ENCODE data around the gene KCNQ1. TPM values are rescaled to one million over a fixed set of nuclear protein-coding genes. Genes with fewer than 3 reads are reported as not detected.

KCNQ1 gene
- total and polyA plus RNA-seq, 9 of the 15 experiments (the other 6 are each of a cell fraction or from before 2014, with no cell fraction given), result 0.44 TPM; not detected in 8

DNA sequence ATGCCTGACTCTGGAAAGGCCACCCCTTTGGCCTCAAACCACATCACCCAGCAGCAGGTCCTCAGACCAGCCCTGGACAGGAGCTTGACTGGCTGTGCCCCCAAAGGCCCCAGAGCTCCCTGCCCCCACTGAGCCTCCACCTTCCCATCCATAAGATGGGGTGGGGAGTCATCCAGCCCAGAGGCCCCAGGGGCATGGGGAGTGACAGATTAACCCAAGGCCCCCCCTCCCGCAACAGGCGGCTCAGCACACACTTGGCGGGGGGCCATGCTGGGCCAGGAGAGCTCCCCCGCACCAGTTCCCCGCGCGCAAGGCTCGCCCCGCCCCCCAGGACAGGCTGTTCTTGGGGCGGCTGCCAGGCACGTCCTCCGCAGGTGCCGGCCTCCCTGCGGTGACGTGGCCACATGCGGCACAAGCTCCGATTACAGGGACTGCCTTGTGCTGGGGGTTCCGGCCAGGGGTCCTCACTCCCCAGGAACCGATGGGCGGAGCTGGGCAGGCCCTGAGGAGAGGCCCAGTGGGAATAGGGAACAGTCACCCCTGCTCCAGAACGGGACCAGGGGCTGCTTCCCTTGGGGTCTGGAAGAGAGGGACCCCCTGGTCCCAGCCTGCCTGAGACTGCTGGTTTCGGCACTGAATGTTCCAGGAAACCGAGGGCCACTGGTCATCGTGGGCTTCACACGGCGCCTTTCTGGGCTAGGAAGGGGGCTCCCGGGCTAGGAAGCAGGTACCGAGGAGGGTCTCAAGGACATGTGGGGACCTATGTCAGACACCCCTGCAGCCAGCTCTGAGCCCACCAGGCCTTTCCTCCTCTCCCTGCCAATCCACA, 445.9 kb downstream of the KCNQ1 start (continued):
- TF ChIP-seq ZBTB11 (CRISPR knock-in tag; IDR thresholded peaks at IDR 0.05) (peak in 1 of 3 experiments; percentile 55; a peak in 1 of 6 replicates), ZNF165 (CRISPR knock-in tag; IDR thresholded peaks at IDR 0.05; ENCODE audit: borderline replicate concordance) (no peak), FOXK1 (CRISPR knock-in tag; IDR thresholded peaks at IDR 0.05; ENCODE audit: borderline replicate concordance) (no peak), NFIX (CRISPR knock-in tag; IDR thresholded peaks at IDR 0.05; ENCODE audit: low read depth) (no peak), BHLHE40 (IDR thresholded peaks at IDR 0.05; ENCODE audit: low read length) (peak; percentile 98), MAFK (IDR thresholded peaks at IDR 0.05; ENCODE audit: low read length) (no peak), YY1 (IDR thresholded peaks at IDR 0.05; ENCODE audit: borderline replicate concordance in 1 of 3, control insufficient read depth in 1 of 3, extremely low read depth in 1 of 3, insufficient read depth in 3 of 3, insufficient read length in 1 of 3, insufficient replicate concordance in 2 of 3, low read depth in 1 of 3, low read length in 2 of 3) (peak in 1 of 3 experiments; percentile 42), PCBP1 (IDR thresholded peaks at IDR 0.05; ENCODE audit: low read depth, low read length, poor library complexity, severe bottlenecking) (peak; percentile 87), GTF2E2 (tag; IDR thresholded peaks at IDR 0.05) (no peak), CXXC5 (CRISPR knock-in tag; IDR thresholded peaks at IDR 0.05) (peak; percentile 76), ZBTB8A (IDR thresholded peaks at IDR 0.05; ENCODE audit: partially characterized antibody) (no peak)
- TF ChIP-seq, protein P1, sequence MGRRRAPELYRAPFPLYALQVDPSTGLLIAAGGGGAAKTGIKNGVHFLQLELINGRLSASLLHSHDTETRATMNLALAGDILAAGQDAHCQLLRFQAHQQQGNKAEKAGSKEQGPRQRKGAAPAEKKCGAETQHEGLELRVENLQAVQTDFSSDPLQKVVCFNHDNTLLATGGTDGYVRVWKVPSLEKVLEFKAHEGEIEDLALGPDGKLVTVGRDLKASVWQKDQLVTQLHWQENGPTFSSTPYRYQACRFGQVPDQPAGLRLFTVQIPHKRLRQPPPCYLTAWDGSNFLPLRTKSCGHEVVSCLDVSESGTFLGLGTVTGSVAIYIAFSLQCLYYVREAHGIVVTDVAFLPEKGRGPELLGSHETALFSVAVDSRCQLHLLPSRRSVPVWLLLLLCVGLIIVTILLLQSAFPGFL (CRISPR knock-in tag; IDR thresholded peaks at IDR 0.05), result no peak
- TF ChIP-seq, protein P2, sequence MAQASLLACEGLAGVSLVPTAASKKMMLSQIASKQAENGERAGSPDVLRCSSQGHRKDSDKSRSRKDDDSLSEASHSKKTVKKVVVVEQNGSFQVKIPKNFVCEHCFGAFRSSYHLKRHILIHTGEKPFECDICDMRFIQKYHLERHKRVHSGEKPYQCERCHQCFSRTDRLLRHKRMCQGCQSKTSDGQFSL (CRISPR knock-in tag; IDR thresholded peaks at IDR 0.05), result peak; percentile 72; the same call in 1 of the 2 replicates
- TF ChIP-seq, protein P2 (tag; IDR thresholded peaks at IDR 0.05), result no peak
- TF ChIP-seq, protein P3, sequence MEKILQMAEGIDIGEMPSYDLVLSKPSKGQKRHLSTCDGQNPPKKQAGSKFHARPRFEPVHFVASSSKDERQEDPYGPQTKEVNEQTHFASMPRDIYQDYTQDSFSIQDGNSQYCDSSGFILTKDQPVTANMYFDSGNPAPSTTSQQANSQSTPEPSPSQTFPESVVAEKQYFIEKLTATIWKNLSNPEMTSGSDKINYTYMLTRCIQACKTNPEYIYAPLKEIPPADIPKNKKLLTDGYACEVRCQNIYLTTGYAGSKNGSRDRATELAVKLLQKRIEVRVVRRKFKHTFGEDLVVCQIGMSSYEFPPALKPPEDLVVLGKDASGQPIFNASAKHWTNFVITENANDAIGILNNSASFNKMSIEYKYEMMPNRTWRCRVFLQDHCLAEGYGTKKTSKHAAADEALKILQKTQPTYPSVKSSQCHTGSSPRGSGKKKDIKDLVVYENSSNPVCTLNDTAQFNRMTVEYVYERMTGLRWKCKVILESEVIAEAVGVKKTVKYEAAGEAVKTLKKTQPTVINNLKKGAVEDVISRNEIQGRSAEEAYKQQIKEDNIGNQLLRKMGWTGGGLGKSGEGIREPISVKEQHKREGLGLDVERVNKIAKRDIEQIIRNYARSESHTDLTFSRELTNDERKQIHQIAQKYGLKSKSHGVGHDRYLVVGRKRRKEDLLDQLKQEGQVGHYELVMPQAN (IDR thresholded peaks at IDR 0.05; ENCODE audit: borderline replicate concordance), result no peak; the same call in 1 of the 2 replicates
